ENCODE measurements around the gene GRK6. TPM values are rescaled to one million over a fixed set of nuclear protein-coding genes. Genes with fewer than 3 reads are reported as not detected.

GRK6 gene
- total RNA-seq, 1 donor from 2014 or later: 27.8 TPM

DNA sequence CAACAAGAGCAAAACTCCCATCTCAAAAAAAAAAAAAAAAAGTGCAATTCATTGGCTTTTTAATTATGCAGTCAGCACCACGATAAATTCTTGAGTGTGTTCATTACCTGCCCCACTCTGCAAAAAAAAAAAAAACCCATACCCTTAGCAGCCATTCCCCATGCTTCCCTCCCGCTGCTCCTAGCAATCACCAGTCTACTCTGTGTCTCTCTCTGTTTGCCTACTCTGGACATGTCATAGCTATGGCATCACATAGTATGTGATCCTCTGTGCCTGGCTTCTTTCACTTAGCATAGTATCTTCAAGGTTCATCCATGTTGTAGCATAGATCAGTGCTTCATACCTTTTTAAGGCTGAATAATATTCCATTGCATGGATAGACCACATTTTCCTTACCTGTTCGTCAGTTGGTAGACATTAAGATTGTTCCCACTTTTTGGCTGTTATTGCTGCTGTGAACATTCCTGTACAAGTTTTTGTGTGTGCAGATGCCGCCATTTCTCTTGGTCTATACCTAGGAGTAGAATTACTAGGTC, 13.1 kb downstream of the GRK6 start:
- DNase-seq (ENCODE audit: low read depth): no peak

- DNase-seq (ENCODE audit: low read depth): no peak
These were observed 13.9 kb downstream of the GRK6 start for GRCh38 chr5:177440211-177440989.

DNA sequence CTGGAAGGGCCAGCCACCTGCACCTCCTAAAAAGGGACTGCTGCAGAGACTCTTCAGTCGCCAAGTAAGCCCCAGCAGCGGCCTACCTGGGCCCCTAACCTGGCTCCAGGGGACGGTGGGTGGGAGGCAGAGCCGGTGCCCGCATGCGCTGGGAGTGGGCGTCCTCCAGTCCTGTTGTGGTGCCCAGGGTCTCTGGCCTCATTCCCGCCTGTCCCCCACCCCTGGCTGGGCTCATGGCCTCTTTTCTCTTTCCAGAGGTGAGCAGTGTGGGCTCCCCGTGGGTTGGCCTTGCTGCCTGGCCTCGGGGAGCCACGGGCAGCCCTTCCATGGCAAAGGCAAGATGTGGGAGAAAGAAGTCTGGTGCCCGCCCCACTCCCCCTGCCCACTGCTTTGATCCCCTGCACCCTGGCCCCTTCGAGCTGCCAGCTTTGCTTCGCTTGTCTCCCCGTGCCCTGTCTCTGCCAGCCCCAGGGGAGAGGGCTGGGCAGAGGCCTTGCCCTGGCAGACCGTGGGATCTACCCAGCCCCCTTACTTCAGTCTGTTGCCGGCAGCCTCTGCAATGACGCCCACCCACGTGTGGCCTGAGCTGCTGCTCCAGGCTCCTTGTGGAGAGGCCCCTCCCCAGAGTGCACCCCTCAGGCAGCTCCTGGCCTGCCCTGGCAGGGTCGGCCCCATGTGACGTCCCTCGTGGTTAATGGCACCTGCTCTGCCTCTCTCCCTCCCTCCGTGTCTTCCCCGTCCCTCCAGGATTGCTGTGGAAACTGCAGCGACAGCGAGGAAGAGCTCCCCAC, 14.7 kb downstream of the GRK6 start:
- DNase-seq (ENCODE audit: low read depth): peak; percentile 52

- no peak for DNase-seq (ENCODE audit: low read depth)
These were observed 15.8 kb downstream of the GRK6 start for GRCh38 chr5:177442066-177442826.

- DNase-seq (ENCODE audit: low read depth): no peak
These were observed 16.9 kb downstream of the GRK6 start for GRCh38 chr5:177443144-177443983.

- no peak for DNase-seq (ENCODE audit: low read depth)
These were observed 17.9 kb downstream of the GRK6 start for GRCh38 chr5:177444106-177445051.

- DNase-seq (ENCODE audit: low read depth): no peak
These were observed 18.8 kb downstream of the GRK6 start for GRCh38 chr5:177445052-177445916.

- DNase-seq (ENCODE audit: low read depth): no peak
These were observed 19.4 kb downstream of the GRK6 start for GRCh38 chr5:177445917-177446199.

DNA sequence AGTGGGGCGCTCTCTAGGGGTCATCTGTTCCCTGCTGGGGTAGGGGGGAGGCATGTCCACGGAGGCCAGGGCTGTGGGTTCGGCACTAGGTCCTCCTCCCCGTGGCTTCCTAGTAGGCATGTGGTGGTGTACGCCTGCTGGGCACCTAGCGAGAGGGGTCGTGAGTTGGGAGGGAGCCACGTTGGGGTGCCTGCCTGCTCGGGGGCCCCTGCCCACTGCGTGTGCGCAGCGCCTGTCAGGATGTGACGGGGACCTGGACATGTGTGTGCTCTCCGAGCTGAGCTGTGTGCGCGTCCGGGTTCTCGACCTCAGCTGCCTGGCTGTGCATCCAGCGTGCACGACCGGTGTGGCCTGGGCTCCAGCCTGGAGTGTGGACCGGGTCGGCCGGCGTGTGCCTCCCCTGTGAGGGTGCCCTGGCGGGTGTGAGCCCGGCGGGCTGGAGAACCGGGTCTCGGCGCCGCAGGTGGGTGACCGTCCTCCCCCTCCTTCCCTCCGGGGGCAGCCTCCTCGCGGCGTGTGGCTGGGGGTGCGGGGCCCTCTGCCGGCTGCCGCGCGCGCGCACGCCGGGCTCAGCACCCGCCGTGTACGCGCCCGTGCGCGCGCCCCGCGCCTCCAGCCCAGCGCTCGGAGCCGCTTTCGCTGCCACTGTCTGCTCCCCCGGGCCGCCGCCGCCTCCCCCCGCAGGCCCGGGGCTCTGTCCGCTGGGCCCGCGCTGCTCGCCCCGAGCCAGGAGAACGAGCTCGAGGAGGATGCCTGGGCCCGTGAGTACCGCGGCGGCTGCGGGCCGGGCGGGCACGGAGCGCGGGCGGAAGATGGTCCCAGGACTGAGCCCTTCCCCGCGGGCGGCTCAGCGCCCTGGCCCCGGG, 20.0 kb downstream of the GRK6 start, which contains the start of gene PRR7:
Gene PRR7 (plus strand): TSS at position 615 of the 866 bp plus-strand sequence. CDS start 8,254 bp downstream, outside the sequence.
- peak; percentile 70 for DNase-seq (ENCODE audit: low read depth)

- peak; percentile 57 for DNase-seq (ENCODE audit: low read depth)
These were observed 20.7 kb downstream of the GRK6 start for GRCh38 chr5:177447066-177447610.

- DNase-seq (ENCODE audit: low read depth): peak; percentile 99
These were observed 21.3 kb downstream of the GRK6 start for GRCh38 chr5:177447611-177448243.

DNA sequence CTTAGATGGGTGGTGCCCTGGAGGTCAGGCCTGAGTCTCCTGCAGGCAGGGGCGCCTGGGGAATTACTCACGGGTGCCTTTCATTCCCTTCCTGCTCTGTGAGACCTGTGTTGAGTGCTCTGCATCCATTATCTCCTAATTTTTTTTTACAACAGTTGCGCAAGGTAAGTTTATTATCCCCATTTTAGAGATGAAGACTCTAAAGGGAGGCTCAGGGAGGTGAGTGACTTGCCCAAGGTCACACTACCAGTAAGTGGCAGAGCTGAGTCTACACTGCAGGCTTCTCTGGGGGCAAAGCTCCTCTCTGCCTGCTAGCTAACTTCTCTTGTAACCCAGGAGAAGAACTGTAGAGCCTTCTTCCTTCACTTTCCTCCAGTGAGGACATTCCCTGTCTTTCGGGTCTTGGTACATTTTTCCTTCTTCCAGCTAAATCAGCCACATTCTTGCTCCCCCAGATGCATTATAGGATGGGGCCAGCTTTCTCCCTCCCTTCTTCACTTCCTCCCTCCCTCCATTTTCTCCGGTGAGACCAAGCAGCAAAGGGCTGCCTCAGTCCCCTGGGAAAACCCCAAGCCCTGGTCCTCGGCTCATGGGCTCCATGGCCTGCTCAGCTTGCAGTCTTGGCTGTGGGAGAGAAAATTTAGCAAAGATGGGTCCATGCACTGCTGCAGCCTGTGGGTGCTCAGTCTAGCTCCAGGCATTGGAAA, 21.9 kb downstream of the GRK6 start:
- no peak for DNase-seq (ENCODE audit: low read depth)

DNA sequence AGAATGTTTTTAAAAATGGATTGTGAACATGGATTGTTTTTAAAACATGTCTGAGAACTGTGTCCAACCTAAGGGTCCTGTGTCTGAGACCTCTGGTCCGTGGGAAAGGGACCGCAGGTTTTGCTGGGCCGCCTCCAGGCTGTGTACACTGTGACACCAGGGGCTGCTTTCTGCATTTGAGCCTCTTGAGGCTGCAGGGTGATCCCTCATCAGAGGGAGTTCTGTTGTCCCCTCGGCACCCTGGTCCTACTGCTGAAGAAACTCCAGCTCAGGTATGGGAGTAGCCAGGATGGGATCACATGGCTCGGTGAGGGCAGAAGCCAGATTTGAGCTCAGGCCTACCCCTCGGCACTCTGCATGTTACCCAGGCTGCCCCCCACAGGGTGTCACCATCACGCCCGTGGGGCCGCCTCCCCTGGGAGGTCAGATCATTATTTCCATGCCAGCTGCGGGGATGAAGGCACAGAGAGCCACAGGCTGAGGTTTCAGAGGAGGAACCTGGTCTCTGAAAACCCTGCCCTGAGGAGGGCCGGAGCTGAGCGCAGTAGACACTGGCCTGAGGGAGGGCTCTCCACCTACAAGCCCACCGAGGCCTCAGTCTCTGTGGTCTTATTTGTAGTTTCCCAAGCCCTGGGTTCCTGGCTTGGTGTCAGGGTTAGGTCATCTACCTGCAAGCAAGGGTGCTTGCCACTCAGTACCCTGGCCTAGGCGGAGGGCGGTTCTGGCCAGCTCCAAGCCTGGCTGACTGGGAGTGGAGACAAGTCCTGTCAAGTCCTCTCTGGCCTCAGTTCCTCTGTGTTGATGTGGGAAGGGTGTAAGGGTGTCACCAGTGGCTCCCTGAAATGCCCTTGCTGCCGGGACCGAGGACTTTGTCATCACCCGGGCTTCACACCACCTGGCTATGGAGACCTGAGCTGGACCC, 22.9 kb downstream of the GRK6 start:
- DNase-seq (ENCODE audit: low read depth): no peak

DNA sequence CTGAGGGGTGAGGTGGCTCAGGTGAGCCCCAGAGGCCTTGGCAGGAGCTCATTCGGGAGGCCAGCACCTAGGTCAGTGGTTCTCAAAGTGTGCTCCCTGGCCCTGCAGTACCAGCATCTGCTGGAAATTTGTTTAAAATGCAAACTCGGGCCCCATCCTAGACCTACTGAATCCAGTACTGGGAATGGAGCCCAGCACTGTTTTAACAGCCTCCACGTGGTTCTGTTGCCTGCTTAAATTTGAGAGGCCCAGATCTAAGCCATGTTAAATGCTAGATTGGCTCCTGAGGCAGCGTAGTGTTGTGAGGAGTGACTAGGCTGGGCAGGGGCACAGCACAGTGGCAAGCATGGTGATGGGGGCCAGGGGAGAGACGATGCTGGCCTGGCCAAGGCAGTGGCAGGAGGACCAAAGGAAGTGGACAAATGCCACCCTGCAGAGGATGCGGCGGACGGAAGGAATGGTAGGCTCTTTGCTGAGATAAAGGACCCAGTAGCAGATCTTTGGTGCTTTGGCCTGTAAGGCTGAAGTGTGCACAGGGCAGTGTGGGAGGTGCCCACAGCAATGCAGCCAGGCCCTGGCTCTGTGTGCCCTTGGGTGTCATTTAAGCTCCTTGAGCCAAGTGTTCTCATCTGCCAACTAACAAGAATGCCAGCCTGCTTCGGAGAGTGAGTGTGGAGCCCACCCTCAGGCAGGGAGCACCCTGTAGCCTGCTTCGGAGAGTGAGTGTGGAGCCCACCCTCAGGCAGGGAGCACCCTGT, 24.4 kb downstream of the GRK6 start:
- DNase-seq (ENCODE audit: low read depth): no peak

Data from myocyte (in vitro differentiated cells).